Suprapubic skin (tissue), 4 donors: ENCODE results near the gene F7. TPM values are rescaled to one million over a fixed set of nuclear protein-coding genes. Genes with fewer than 3 reads are reported as not detected.

Source experiments
- DNase-seq, 2 donors: peaks; one replicate each; pipeline ENCODE4 v3.0.0-alpha.2; 2019; ENCODE audit warnings: low spot score in 2 of 2
- H3K27ac ChIP-seq: fragments of 200-600 bp; sonication (generic); one replicate; pipeline ENCODE4 v1.5.1; 2019
- H3K27me3 ChIP-seq: fragments of 200-600 bp; sonication (generic); one replicate; pipeline ENCODE4 v1.5.1; 2019
- H3K36me3 ChIP-seq: fragments of 200-600 bp; sonication (generic); one replicate; pipeline ENCODE4 v1.5.1; 2019
- H3K4me1 ChIP-seq: fragments of 200-600 bp; sonication (generic); one replicate; pipeline ENCODE4 v1.5.1; 2019
- H3K4me3 ChIP-seq: fragments of 200-600 bp; sonication (generic); one replicate; pipeline ENCODE4 v1.5.1; 2019; ENCODE audit warnings: mild to moderate bottlenecking
- H3K9me3 ChIP-seq: fragments of 200-600 bp; sonication (generic); one replicate; pipeline ENCODE4 v1.5.1; 2019
- CTCF ChIP-seq, 2 donors: fragments of 200-600 bp in 1 of 2; fragments of 450-650 bp in 1 of 2; sonication (generic) in 1 of 2; IDR thresholded peaks; one replicate each; pipeline ENCODE4 v1.5.1; 2016 to 2019; ENCODE audit warnings: antibody characterized with exemption in 2 of 2, mild to moderate bottlenecking in 1 of 2, moderate library complexity in 1 of 2
- EP300 ChIP-seq: sonication (generic); formaldehyde crosslinking; IDR thresholded peaks from one replicate; pipeline ENCODE4 v1.6.1; 2017; ENCODE audit warnings: antibody characterized with exemption
- POLR2A ChIP-seq, 2 donors: fragments of 450-650 bp; IDR thresholded peaks; one replicate each; pipeline ENCODE4 v1.6.1; 2017; ENCODE audit warnings: antibody characterized with exemption in 2 of 2, mild to moderate bottlenecking in 2 of 2, moderate library complexity in 2 of 2
- POLR2AphosphoS5 ChIP-seq, 3 donors: sonication (generic); formaldehyde crosslinking; IDR thresholded peaks; one replicate each; pipeline ENCODE4 v1.6.1; 2017; ENCODE audit warnings: antibody characterized with exemption in 3 of 3
- WGBS: methylation state at CpG from one replicate; pipeline ENCODE4 v1.1.5; 2018; 5-methylcytosine and 5-hydroxymethylcytosine counted together
- total RNA-seq, 4 donors: library from RNA; depleted of rRNA; stranded (reverse); fragments of >200 nt; gene quantifications; one replicate each; pipeline ENCODE4 v1.1.0, GENCODE V29; 2016

Gene F7
- total RNA-seq, 4 donors from 2014 or later, result not detected

DNA sequence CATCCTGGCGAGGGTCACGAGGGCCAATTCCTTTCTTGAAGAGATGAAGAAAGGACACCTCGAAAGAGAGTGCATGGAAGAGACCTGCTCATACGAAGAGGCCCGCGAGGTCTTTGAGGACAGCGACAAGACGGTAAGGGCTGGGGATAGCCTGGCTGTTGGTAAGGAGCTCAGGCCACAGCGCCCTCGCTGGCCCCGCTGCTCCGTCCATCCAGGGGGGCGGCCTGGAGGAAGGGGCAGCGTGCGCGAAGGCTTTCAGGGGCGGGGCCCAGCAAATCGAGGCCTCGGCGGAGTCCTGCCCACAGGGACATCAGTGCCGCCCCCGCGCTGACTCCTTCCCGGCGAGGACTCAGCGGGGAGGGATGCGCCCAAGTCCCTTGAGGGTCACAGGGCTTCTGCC lies 23.9 kb downstream of the F7 start:
- peaks cover 12% of the 10 kb centered on the region for H3K27me3 ChIP-seq
- peaks cover 6% of the 10 kb centered on the region for H3K4me1 ChIP-seq
- peak in 1 of 2 donors; percentile 49 for DNase-seq
- no peak overlapping the region for H3K27ac ChIP-seq
- no peaks in the 10 kb centered on the region for H3K36me3 ChIP-seq
- H3K9me3 ChIP-seq, result no peaks in the 10 kb centered on the region
- H3K4me3 ChIP-seq, result peak overlapping the region; percentile 32
- no peak for TF ChIP-seq CTCF (IDR thresholded peaks at IDR 0.05)
- no peak for TF ChIP-seq EP300
- no peak for TF ChIP-seq POLR2A (IDR thresholded peaks at IDR 0.05)
- no peak for TF ChIP-seq POLR2AphosphoS5 (IDR thresholded peaks at IDR 0.05)
- 79% methylated on average over 27 of the region's 27 CpGs for WGBS

GRCh38 chr13:113129921-113130750 lies 24.5 kb downstream of the F7 start:
- Histone ChIP-seq H3K27ac (no peak overlapping the region), H3K9me3 (no peaks in the 10 kb centered on the region), H3K4me3 (peak overlapping the region; percentile 32), H3K4me1 (peaks cover 6% of the 10 kb centered on the region), H3K27me3 (peaks cover 12% of the 10 kb centered on the region), H3K36me3 (no peaks in the 10 kb centered on the region)
- TF ChIP-seq POLR2A (IDR thresholded peaks at IDR 0.05) (no peak), POLR2AphosphoS5 (IDR thresholded peaks at IDR 0.05) (no peak), CTCF (IDR thresholded peaks at IDR 0.05) (no peak), EP300 (no peak)
- peak in 1 of 2 donors; percentile 78 for DNase-seq
- WGBS, result 55% methylated on average over 38 of the region's 60 CpGs

DNA sequence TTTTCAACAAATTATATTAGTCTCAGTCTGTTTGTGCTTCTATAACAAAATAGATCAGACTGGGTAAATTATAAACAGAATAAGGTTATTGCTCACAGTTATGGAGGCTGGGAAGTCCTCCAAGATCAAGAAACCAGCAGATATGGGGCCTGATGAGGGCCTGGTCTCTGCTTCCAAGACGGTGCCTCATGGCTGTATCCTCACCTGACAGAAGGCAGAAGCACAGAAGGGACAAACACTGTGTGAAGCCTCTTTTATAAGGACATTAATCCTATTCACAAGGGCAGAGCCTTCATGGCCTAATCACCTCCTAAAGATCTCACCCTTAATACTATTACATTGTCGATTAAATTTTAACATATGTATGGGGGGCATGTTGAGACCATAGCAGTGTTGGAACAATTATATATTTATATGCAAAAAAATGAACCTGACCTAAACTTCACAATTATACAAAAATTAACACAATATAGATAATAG lies 29.7 kb downstream of the F7 start:
- Histone ChIP-seq H3K9me3 (no peaks in the 10 kb centered on the region), H3K4me1 (no peaks in the 10 kb centered on the region), H3K36me3 (no peaks in the 10 kb centered on the region), H3K27ac (no peak overlapping the region), H3K27me3 (no peaks in the 10 kb centered on the region), H3K4me3 (no peak overlapping the region)
- WGBS, result 88% methylated on average over 2 of the region's 2 CpGs
- TF ChIP-seq POLR2A (IDR thresholded peaks at IDR 0.05) (no peak), CTCF (IDR thresholded peaks at IDR 0.05) (no peak), POLR2AphosphoS5 (IDR thresholded peaks at IDR 0.05) (no peak), EP300 (no peak)
- DNase-seq, result peak in 1 of 2 donors; percentile 2

DNA sequence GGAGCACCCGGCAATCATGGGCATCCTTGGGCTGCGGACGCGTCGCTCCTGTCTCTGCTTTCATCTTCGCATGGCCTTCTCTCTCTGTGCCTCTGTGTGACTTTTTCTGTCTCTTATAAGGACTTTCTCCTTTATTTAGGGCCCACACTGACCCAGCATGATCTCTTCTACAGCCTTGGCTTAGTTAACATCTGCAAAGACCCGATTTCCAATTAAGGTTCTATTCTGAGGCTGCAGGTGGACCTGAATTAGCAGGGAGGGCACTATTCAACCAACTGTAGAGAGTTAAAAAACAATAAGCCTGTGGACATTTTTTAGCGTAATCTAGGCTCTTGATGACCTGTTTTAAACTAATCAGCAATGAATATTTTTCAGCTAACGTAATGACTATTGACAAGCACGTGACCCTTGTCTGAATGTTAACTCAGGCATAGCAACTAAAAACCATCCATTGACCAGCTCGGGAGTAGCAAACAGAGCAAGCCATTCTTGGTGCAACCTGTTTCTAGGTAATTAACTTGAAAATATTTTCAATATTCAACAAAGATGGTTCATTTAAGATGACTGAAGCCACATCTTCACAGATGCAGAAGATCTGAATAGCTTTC lies 32.2 kb downstream of the F7 start:
- Histone ChIP-seq H3K27ac (no peak overlapping the region), H3K27me3 (no peaks in the 10 kb centered on the region), H3K36me3 (no peaks in the 10 kb centered on the region), H3K4me3 (no peak overlapping the region), H3K4me1 (no peaks in the 10 kb centered on the region), H3K9me3 (no peaks in the 10 kb centered on the region)
- DNase-seq, result peak in 1 of 2 donors; percentile 35
- 86% methylated on average over 11 of the region's 11 CpGs for WGBS
- TF ChIP-seq POLR2A (IDR thresholded peaks at IDR 0.05), result no peak
- no peak for TF ChIP-seq EP300
- no peak for TF ChIP-seq POLR2AphosphoS5 (IDR thresholded peaks at IDR 0.05)
- no peak for TF ChIP-seq CTCF (IDR thresholded peaks at IDR 0.05)
